ENCODE results near the gene CSGALNACT2.
"Not testable (repeated sequence)": the region's sequence is repeated elsewhere in the genome, so short reads cannot be mapped to it uniquely, and the experiment has no call there.

Gene CSGALNACT2

DNA sequence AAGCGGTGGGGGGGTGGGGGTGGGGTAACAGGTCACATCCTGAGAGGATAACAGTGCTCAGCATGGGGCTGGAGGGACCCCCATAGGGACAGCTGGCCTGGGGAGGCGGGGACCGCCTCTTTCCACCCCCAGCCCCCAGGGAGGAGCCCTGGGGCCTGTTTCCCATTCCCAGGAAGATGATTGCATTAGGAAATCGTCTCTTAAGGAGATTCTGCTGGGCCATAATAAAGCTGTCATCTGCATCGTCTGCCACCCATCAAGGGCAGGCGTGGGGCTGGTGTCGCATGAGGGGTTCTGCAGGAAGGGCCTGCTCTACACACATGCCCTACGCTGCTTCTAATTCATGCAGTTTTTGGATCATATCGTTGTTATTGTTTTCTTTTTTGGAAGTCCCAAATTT lies 44.2 kb upstream of the CSGALNACT2 start:
- H3K4me3 ChIP-seq (replicated peaks in 1 of 2; ENCODE audit: low read depth in 2 of 2, low read length in 2 of 2) = no peak overlapping the region
- no peak for TF ChIP-seq CTCF (IDR thresholded peaks at IDR 0.05; ENCODE audit: low read depth, low read length)
- no peak for DNase-seq (ENCODE audit: low read depth in 2 of 2)

GRCh38 chr10:43099339-43099738 lies 38.9 kb upstream of the CSGALNACT2 start:
- H3K4me3 ChIP-seq (replicated peaks in 1 of 2; ENCODE audit: low read depth in 2 of 2, low read length in 2 of 2); DNase-seq (ENCODE audit: low read depth in 2 of 2): not testable (repeated sequence)

DNA sequence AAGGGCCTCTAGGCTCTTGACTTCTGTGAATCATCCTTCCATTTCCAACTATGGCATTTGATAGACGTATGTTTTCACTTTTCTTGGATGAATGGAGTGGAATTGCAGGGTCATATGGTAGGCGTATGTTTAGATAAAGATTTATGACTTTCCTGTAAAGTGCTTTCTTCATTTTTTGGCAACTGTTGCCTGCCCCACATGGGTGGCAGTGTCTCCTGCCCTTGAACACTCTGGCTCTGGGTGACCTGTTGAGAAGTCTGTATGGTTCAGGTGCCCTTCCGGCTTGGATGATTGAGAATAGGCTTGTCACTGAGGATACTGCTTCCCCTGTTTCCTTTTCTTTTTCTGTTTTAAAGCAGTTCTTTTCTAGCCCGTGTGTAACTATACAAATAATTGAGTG lies 38.3 kb upstream of the CSGALNACT2 start:
- no peak for DNase-seq (ENCODE audit: low read depth in 2 of 2)
- H3K4me3 ChIP-seq (replicated peaks in 1 of 2; ENCODE audit: low read depth in 2 of 2, low read length in 2 of 2) = no peak overlapping the region
- TF ChIP-seq CTCF (IDR thresholded peaks at IDR 0.05; ENCODE audit: low read depth, low read length) = no peak

DNA sequence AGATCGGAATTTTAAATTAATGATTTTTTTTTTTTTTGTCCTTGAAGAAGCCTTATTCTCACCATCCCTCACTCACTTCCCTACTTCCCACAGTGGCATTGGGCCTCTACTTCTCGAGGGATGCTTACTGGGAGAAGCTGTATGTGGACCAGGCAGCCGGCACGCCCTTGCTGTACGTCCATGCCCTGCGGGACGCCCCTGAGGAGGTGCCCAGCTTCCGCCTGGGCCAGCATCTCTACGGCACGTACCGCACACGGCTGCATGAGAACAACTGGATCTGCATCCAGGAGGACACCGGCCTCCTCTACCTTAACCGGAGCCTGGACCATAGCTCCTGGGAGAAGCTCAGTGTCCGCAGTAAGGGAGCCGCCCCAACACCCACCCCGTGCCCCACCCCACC lies 37.9 kb upstream of the CSGALNACT2 start:
- TF ChIP-seq CTCF (IDR thresholded peaks at IDR 0.05; ENCODE audit: low read depth, low read length) = no peak
- no peak for DNase-seq (ENCODE audit: low read depth in 2 of 2)
- no peak overlapping the region for H3K4me3 ChIP-seq (replicated peaks in 1 of 2; ENCODE audit: low read depth in 2 of 2, low read length in 2 of 2)

DNA sequence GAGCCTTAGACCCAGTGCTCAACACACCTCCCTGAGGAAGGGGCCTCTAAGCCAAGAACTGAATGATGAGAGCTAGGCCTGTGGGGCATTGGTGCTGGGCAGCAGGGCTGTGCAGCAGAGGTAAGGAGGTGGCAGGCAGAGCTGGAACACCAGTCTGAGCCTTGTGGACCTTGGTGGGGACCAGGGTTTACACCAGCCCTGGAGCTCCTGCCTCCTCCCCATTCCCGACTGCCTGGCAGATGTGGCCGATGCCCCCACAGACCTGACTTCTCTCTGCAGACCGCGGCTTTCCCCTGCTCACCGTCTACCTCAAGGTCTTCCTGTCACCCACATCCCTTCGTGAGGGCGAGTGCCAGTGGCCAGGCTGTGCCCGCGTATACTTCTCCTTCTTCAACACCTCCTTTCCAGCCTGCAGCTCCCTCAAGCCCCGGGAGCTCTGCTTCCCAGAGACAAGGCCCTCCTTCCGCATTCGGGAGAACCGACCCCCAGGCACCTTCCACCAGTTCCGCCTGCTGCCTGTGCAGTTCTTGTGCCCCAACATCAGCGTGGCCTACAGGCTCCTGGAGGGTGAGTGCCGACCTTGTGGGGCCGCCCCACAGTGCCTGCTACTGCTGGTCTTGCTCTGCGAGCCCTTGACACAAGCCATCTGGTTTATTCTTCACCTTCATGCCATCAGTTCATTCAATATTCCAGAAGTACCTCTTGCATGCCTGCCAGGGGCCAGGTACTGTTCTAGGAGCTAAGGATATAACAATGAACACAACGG lies 36.0 kb upstream of the CSGALNACT2 start:
- DNase-seq (ENCODE audit: low read depth in 2 of 2) = no peak
- TF ChIP-seq CTCF (IDR thresholded peaks at IDR 0.05; ENCODE audit: low read depth, low read length) = no peak
- no peak overlapping the region for H3K4me3 ChIP-seq (replicated peaks in 1 of 2; ENCODE audit: low read depth in 2 of 2, low read length in 2 of 2)

DNA sequence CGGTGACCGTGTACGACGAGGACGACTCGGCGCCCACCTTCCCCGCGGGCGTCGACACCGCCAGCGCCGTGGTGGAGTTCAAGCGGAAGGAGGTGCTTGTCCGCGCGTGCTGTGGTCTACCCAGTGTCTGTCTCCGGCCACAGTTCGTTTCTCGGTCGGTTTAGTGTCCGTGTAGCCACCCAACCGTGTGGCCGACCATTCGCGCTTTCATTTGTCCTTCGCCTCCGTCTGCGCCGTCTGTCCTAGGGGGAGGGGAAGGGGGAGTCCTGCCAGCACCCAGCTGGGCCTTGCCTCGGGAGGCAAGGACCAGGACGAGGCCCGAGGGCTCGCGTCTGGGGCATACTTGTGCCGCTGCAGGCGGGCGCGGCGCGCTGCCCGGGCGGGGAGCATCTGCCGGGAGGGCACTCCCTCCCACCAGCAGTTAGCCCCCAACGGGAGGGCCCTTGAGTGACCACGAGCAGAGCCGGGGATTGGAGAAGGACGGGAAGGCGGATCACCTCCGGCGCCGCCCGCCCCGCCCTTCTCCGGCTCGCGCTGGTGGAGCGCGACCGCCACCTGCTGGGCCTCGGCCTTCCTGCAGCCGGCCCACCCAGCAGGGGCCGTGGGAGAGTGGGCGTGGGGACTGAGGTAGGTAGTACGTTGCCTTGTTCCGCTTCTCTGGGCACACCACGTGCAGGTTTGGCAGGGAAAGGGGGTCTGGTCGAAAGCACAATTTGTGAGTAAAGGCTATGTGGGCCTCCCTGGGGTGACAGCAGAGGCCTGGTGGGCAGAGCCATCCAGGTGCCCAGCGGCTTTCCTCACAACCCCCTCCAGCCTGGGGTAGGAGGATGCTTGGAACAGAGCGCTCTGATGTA lies 32.9 kb upstream of the CSGALNACT2 start:
- peak; percentile 81 for TF ChIP-seq CTCF (IDR thresholded peaks at IDR 0.05; ENCODE audit: low read depth, low read length)
- peak overlapping the region; percentile 45 to 53 for H3K4me3 ChIP-seq (replicated peaks in 1 of 2; ENCODE audit: low read depth in 2 of 2, low read length in 2 of 2)
- peak; percentile 69 to 81 for DNase-seq (ENCODE audit: low read depth in 2 of 2)

DNA sequence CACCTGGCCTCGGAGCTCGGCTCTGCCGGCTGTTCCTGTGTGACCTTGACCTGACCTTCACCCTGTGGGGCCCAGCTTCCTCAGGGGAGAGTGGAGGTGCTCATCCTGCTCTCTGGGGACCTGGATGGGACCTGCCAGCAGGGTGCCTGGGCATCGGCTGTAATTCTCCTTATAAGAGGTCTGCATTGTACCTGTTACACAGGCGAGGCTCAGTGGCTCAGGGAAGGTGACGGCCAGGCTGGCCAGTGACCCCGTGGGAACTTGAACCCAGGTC lies 32.4 kb upstream of the CSGALNACT2 start:
- no peak for TF ChIP-seq CTCF (IDR thresholded peaks at IDR 0.05; ENCODE audit: low read depth, low read length)
- no peak for DNase-seq (ENCODE audit: low read depth in 2 of 2)
- no peak overlapping the region for H3K4me3 ChIP-seq (replicated peaks in 1 of 2; ENCODE audit: low read depth in 2 of 2, low read length in 2 of 2)
